HUDEP-2 (cell line): Measurements from ENCODE around the gene DRAXIN.

Source experiments
- DNase-seq, 76 experiments: peaks; one replicate each; lab custom pipeline; 2025; ENCODE audit not compliant: unreplicated experiment in 76 of 76; lab: John Stamatoyannopoulos, UW

DRAXIN gene

GRCh38 chr1:11733306-11733705 lies 41.8 kb downstream of the DRAXIN start:
- no peak for DNase-seq

- DNase-seq: no peak
Observed at GRCh38 chr1:11735531-11735853, 44.0 kb downstream of the DRAXIN start.

- peak in 75 of 76 experiments; percentile 36 to 93 (median 87) for DNase-seq
Observed at GRCh38 chr1:11735854-11736745, 44.6 kb downstream of the DRAXIN start, which contains the start of gene AGTRAP. TSS of gene AGTRAP (plus strand) at chr1:11736136. CDS start at chr1:11736209, 73 bp downstream.

- DNase-seq: peak in 59 of 76 experiments; percentile 9 to 64 (median 35)
Observed at GRCh38 chr1:11736746-11737639, 45.5 kb downstream of the DRAXIN start.

GRCh38 chr1:11738096-11738495 lies 46.6 kb downstream of the DRAXIN start:
- peak in 1 of 76 experiments; percentile 25 for DNase-seq

- peak in 17 of 76 experiments; percentile 3 to 42 (median 15) for DNase-seq
Observed at GRCh38 chr1:11738783-11739182, 47.3 kb downstream of the DRAXIN start.

- DNase-seq: peak in 61 of 76 experiments; percentile 12 to 79 (median 47)
Observed at GRCh38 chr1:11740258-11741192, 49.0 kb downstream of the DRAXIN start.

GRCh38 chr1:11741482-11741881 lies 50.0 kb downstream of the DRAXIN start:
- DNase-seq: no peak

- DNase-seq: peak in 70 of 76 experiments; percentile 20 to 84 (median 60)
Observed at GRCh38 chr1:11741919-11742558, 50.5 kb downstream of the DRAXIN start.

GRCh38 chr1:11744287-11744686 lies 52.8 kb downstream of the DRAXIN start:
- no peak for DNase-seq

GRCh38 chr1:11746092-11746491 lies 54.6 kb downstream of the DRAXIN start:
- no peak for DNase-seq

GRCh38 chr1:11746795-11747487 lies 55.4 kb downstream of the DRAXIN start:
- DNase-seq: no peak

- no peak for DNase-seq
Observed at GRCh38 chr1:11748294-11749202, 57.0 kb downstream of the DRAXIN start.

GRCh38 chr1:11749203-11749689 lies 57.7 kb downstream of the DRAXIN start:
- peak in 64 of 76 experiments; percentile 9 to 80 (median 50) for DNase-seq

- DNase-seq: no peak
Observed at GRCh38 chr1:11749996-11750395, 58.5 kb downstream of the DRAXIN start.

GRCh38 chr1:11751087-11751486 lies 59.6 kb downstream of the DRAXIN start:
- DNase-seq: no peak

- DNase-seq: no peak
Observed at GRCh38 chr1:11752359-11753088, 61.0 kb downstream of the DRAXIN start.
